MCF 10A (cell line): ENCODE results near the gene FOXA3. TPM values are rescaled to one million over a fixed set of nuclear protein-coding genes. Genes with fewer than 3 reads are reported as not detected.

Experiments
- BruUV-seq: library from RNA; stranded (reverse); fragments of 400-500 nt; replicated peaks from 2 replicates; lab custom pipeline; 2021; lab: Mats Ljungman, UMichigan
- CTCF ChIA-PET: fragments of 300-600 bp; sonication (Branson Sonifier 250); formaldehyde crosslinking; extraction: SDS; loops from one replicate; lab custom pipeline; 2021; ENCODE audit warnings: antibody characterized with exemption, inconsistent platforms; lab: Yijun Ruan, JAX
- POLR2A ChIA-PET: fragments of 300-600, 350-650 bp; sonication (Branson Sonifier 250); formaldehyde crosslinking; extraction: SDS; loops from one replicate; lab custom pipeline; 2020; ENCODE audit warnings: antibody characterized with exemption, inconsistent platforms; lab: Yijun Ruan, JAX
- DNase-seq: peaks from one replicate; pipeline ENCODE4 v3.0.0-alpha.2; 2018; ENCODE audit not compliant: unreplicated experiment
- H3K27ac Mint-ChIP-seq: one replicate; pipeline ENCODE4 v1.8.0; 2022; ENCODE audit warnings: mild to moderate bottlenecking, low read depth, mixed read lengths; ENCODE audit not compliant: unreplicated experiment
- H3K27me3 Mint-ChIP-seq: one replicate; pipeline ENCODE4 v1.8.0; 2022; ENCODE audit warnings: mixed read lengths; ENCODE audit not compliant: insufficient read depth, unreplicated experiment
- H3K36me3 Mint-ChIP-seq: one replicate; pipeline ENCODE4 v1.8.0; 2022; ENCODE audit warnings: mild to moderate bottlenecking, moderate library complexity, mixed read lengths; ENCODE audit not compliant: insufficient read depth, unreplicated experiment
- H3K4me1 Mint-ChIP-seq: one replicate; pipeline ENCODE4 v1.8.0; 2022; ENCODE audit warnings: mixed read lengths; ENCODE audit not compliant: insufficient read depth, unreplicated experiment
- H3K4me3 Mint-ChIP-seq: one replicate; pipeline ENCODE4 v1.8.0; 2022; ENCODE audit warnings: mild to moderate bottlenecking, moderate library complexity, mixed read lengths; ENCODE audit not compliant: unreplicated experiment
- H3K9me3 Mint-ChIP-seq: one replicate; pipeline ENCODE4 v1.8.0; 2022; ENCODE audit warnings: mixed read lengths; ENCODE audit not compliant: unreplicated experiment
- intact Hi-C: fragments of 100-400 bp; cut with micrococcal nuclease; formaldehyde crosslinking; loops from 2 replicates; pipeline ENCODE4 v1.14.1; 2022
- total RNA-seq: library from RNA; stranded (reverse); gene quantifications from 2 replicates; pipeline ENCODE4 v1.2.3, GENCODE V29; 2022
- TF ChIP-seq, protein P1 (sequence below): fragments of 200-600 bp; IDR thresholded peaks from one replicate; pipeline ENCODE4 v1.8.0; 2022; ENCODE audit warnings: antibody characterized with exemption, mild to moderate bottlenecking; ENCODE audit not compliant: unreplicated experiment

The FOXA3 gene
- total RNA-seq, 1 experiment from 2014 or later = not detected

DNA sequence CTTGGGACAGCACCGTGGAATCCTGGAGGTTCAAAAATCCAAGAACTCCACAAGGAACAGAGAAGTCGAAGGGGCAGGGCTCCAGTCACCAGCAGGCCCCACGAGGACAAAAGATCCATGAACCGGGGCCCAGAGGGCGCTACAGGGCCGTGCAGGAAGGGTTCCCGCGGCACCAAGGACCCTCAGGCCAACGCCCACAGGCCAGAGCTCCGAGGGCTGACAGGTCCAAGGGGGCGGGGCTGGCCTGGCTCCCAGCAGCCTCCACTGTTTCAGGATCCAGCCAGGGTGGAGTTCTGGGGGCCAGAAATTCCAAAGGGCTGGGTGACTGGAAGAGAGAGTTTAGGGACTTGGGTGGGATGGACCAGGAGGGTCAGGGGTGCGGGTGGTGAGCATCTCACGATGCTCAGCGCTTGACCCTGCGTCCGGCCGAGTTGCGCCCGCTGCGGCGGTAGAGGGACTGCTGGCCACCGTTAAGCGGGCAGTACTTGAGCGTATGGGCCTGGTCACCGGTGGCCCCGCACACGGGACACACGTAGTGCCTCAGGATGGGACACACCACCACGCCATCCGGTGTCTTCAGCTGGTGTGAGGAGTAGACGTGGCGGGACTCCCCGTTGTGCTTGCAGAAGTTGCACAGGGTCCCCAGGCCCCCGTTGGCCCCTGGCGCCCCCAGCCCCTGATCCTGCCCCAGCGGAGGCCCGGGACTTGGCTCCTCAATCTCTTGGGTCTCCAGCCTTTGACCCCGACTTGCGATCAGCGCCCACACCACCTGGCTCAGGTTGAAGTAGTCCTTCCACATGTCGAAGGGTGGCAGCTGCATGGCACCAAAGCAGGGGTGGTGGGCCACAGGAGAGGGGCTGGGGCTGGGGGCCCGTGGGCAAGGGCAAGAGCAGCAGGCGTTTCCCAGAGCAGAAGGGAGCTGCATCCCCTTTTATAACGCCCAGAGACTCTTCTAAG, 50.0 kb downstream of the FOXA3 start, which contains the start of gene NANOS2:
Gene NANOS2, minus strand, starts transcription at position 905 of the 957 bp plus-strand sequence. Its CDS starts 85 bp downstream, at position 820.
- TF ChIP-seq, protein P1, sequence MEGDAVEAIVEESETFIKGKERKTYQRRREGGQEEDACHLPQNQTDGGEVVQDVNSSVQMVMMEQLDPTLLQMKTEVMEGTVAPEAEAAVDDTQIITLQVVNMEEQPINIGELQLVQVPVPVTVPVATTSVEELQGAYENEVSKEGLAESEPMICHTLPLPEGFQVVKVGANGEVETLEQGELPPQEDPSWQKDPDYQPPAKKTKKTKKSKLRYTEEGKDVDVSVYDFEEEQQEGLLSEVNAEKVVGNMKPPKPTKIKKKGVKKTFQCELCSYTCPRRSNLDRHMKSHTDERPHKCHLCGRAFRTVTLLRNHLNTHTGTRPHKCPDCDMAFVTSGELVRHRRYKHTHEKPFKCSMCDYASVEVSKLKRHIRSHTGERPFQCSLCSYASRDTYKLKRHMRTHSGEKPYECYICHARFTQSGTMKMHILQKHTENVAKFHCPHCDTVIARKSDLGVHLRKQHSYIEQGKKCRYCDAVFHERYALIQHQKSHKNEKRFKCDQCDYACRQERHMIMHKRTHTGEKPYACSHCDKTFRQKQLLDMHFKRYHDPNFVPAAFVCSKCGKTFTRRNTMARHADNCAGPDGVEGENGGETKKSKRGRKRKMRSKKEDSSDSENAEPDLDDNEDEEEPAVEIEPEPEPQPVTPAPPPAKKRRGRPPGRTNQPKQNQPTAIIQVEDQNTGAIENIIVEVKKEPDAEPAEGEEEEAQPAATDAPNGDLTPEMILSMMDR = no peak
- Mint-ChIP-seq H3K36me3 (no peaks in the 10 kb centered on the region), H3K27ac (no peak within 1 kb of the TSS), H3K4me3 (no peak within 1 kb of the TSS), H3K9me3 (no peaks in the 10 kb centered on the region), H3K27me3 (peaks cover 14% of the 10 kb centered on the region), H3K4me1 (no peaks in the 10 kb centered on the region)
- CTCF ChIA-PET = interaction anchor here (0.6 kb wide), 1 partner anchor 93 kb away, joined by 3 read pairs; no protein-coding TSS in a partner anchor
- BruUV-seq = no TSS peak
- POLR2A ChIA-PET = no interaction called here
- no peak for DNase-seq
- intact Hi-C loops = no loop called here

DNA sequence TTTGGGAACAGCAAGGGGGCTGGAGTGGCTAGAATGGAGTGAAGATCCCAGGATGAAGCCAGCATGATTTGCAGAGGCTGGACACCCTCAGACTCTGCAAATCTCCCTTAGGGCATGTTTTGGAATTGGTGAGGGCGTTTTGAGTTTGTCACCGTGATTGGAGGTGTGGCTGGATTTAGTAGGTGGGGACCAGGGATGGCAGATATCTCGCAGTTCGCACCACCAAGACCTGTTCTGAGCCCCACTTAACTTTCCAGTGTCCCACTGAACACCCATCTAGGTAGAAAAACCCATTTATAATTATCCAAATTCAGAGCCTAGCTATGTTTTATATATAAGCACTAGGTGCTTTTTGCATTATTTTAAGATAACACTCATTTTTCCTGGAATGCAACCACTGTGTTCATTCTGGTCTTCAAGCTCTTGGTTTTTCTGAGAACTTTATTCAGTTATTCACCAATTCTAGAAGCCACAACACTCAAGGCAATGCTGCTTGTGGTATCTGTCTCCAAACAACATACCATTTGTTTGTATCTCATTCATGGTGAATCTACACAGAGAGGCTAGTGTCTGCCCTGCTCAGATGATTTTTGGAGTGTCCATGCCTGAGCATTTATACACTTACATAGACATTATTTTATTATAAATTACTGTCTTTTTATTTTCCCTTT, 53.4 kb downstream of the FOXA3 start:
- ChIA-PET CTCF (interaction anchor here (0.7 kb wide), 1 partner anchor 99 kb away, joined by 3 read pairs; no protein-coding TSS in a partner anchor), POLR2A (no interaction called here)
- no TSS peak for BruUV-seq
- DNase-seq = no peak
- no peaks in the 10 kb centered on the region for H3K4me1 Mint-ChIP-seq
- peaks cover 25% of the 10 kb centered on the region for H3K27me3 Mint-ChIP-seq
- intact Hi-C loops = no loop called here
- TF ChIP-seq, protein P1 = no peak
- H3K9me3 Mint-ChIP-seq = no peaks in the 10 kb centered on the region
- H3K27ac Mint-ChIP-seq = no peak overlapping the region
- no peak overlapping the region for H3K4me3 Mint-ChIP-seq
- H3K36me3 Mint-ChIP-seq = no peaks in the 10 kb centered on the region

DNA sequence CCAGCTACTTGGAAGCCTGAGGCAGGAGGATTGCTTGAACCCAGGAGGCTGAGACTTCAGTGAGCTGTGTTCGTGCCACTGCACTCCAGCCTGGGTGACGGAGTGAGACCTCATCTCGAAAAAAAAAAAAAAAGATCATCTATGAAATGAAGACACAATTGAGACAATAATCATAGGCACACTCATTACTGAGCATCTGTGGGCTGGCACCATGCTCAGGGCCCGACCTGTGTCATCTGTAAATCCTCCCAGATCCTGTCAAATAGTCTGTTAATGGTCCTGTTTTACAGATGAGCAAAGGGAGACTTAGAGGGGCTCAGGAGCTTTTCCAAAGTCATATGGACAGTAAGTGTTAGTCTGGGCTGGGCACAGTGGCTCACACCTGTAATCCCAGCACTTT, 54.6 kb downstream of the FOXA3 start:
- Mint-ChIP-seq H3K27ac (no peak overlapping the region), H3K4me3 (no peak overlapping the region), H3K9me3 (no peaks in the 10 kb centered on the region), H3K27me3 (peaks cover 25% of the 10 kb centered on the region), H3K36me3 (no peaks in the 10 kb centered on the region), H3K4me1 (no peaks in the 10 kb centered on the region)
- BruUV-seq = no TSS peak
- ChIA-PET CTCF (interaction anchor here (0.7 kb wide), 1 partner anchor 71 kb away, joined by 3 read pairs; no protein-coding TSS in a partner anchor), POLR2A (interaction anchor here (2.5 kb wide), 1 partner anchor 16 kb away, joined by 9 read pairs; the partner anchor contains the start of gene MYPOP)
- TF ChIP-seq, protein P1 = no peak
- DNase-seq = no peak
- intact Hi-C loops = no loop called here

DNA sequence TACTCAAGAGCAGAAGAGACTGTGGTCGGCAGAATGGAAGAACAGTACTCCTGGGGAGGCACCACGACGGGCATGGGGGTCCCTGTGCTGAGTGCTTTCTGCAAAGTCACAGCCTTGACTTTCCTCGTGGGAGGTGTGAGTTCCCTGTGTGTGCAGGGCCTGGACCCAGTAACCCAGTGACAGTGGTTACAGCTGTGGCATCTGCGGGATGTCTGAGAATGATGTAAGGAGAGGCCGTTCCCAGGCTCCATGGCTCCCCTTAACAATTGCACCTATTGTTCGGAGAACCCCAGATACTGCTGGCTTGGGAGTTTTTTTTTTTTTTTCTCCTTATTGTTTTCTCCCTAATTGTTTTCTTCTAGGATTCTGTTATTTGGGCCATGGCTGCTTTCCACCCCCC, 55.6 kb downstream of the FOXA3 start:
- H3K4me3 Mint-ChIP-seq = no peak overlapping the region
- H3K9me3 Mint-ChIP-seq = no peaks in the 10 kb centered on the region
- BruUV-seq = no TSS peak
- no peaks in the 10 kb centered on the region for H3K36me3 Mint-ChIP-seq
- intact Hi-C loops = no loop called here
- H3K27ac Mint-ChIP-seq = no peak overlapping the region
- ChIA-PET CTCF (no interaction called here), POLR2A (interaction anchor here (1.1 to 2.5 kb wide), 2 partner anchors 17 to 75 kb away, joined by 3 to 9 read pairs; partner anchors contain the start of genes CCDC61 and MYPOP)
- H3K27me3 Mint-ChIP-seq = peaks cover 25% of the 10 kb centered on the region
- TF ChIP-seq, protein P1 = no peak
- H3K4me1 Mint-ChIP-seq = no peaks in the 10 kb centered on the region
- DNase-seq = no peak
